Fibroblast of villous mesenchyme (primary cell): ENCODE data around the gene SATB2. TPM values are rescaled to one million over a fixed set of nuclear protein-coding genes. Genes with fewer than 3 reads are reported as not detected.

ENCODE experiments used
- DNase-seq: peaks from one replicate; pipeline ENCODE4 v3.0.0-alpha.2; 2010; ENCODE audit warnings: low read depth
- H3K4me3 ChIP-seq: 2 replicates; pipeline ENCODE4 v1.5.1; 2011; ENCODE audit warnings: low read depth, mild to moderate bottlenecking, low read length
- CTCF ChIP-seq: IDR thresholded peaks from 2 replicates; pipeline ENCODE4 v1.5.1; 2012; ENCODE audit warnings: low read depth, mild to moderate bottlenecking, low read length; ENCODE audit not compliant: insufficient read depth
- total RNA-seq: library from RNA; depleted of rRNA; stranded (reverse); fragments of >200 nt; gene quantifications from 2 replicates; pipeline ENCODE4 v1.2.3, GENCODE V29; 2012

SATB2 gene
- total RNA-seq, 1 donor = 13.0 TPM

- TF ChIP-seq CTCF = no peak
- H3K4me3 ChIP-seq = peak overlapping the region; percentile 77
- DNase-seq = peak; percentile 39
Observed at GRCh38 chr2:199458009-199458805, 468 bp upstream of the SATB2 start.

- no peak for TF ChIP-seq CTCF
- H3K4me3 ChIP-seq = peak overlapping the region; percentile 77
- no peak for DNase-seq
Observed at GRCh38 chr2:199456383-199457146, 1.2 kb downstream of the SATB2 start.

- DNase-seq = no peak
- peak overlapping the region; percentile 77 for H3K4me3 ChIP-seq
- TF ChIP-seq CTCF = no peak
Observed at GRCh38 chr2:199455545-199456382, 2.0 kb downstream of the SATB2 start.

GRCh38 chr2:199455210-199455544, 2.6 kb downstream of the SATB2 start:
- H3K4me3 ChIP-seq = no peak overlapping the region
- no peak for DNase-seq
- no peak for TF ChIP-seq CTCF

GRCh38 chr2:199452991-199453379, 4.8 kb downstream of the SATB2 start:
- no peak overlapping the region for H3K4me3 ChIP-seq
- no peak for TF ChIP-seq CTCF
- DNase-seq = no peak

- no peak overlapping the region for H3K4me3 ChIP-seq
- DNase-seq = no peak
- no peak for TF ChIP-seq CTCF
Observed at GRCh38 chr2:199452260-199452990, 5.3 kb downstream of the SATB2 start.
